Vagina (tissue), 2 donors: ENCODE data around the gene XPO5. TPM values are rescaled to one million over a fixed set of nuclear protein-coding genes. Genes with fewer than 3 reads are reported as not detected.

Source experiments
- DNase-seq, 2 donors: peaks; one replicate each; pipeline ENCODE4 v3.0.0-alpha.2; 2017; ENCODE audit errors: extremely low spot score in 2 of 2
- H3K27ac ChIP-seq: fragments of 200-600 bp; sonication (generic); one replicate; pipeline ENCODE4 v1.5.1; 2019
- H3K27me3 ChIP-seq: fragments of 200-600 bp; sonication (generic); one replicate; pipeline ENCODE4 v1.5.1; 2019
- H3K36me3 ChIP-seq, 2 donors: fragments of 200-600 bp; sonication (generic); one replicate each; pipeline ENCODE4 v1.5.1; 2017 to 2019
- H3K4me1 ChIP-seq: fragments of 200-600 bp; sonication (generic); one replicate; pipeline ENCODE4 v1.5.1; 2019
- H3K4me3 ChIP-seq, 2 donors: fragments of 200-600 bp; sonication (generic); 1 replicate in 1 of 2; 2 replicates in 1 of 2; pipeline ENCODE4 v1.5.1; 2016 to 2019
- H3K9me3 ChIP-seq: fragments of 200-600 bp; sonication (generic); one replicate; pipeline ENCODE4 v1.5.1; 2019
- CTCF ChIP-seq, 3 experiments: fragments of 450-650 bp in 2 of 3; fragments of 200-600 bp in 1 of 3; sonication (generic) in 1 of 3; IDR thresholded peaks; one replicate each; pipeline ENCODE4 v1.5.1; 2017 to 2019; ENCODE audit warnings: antibody characterized with exemption in 3 of 3, mild to moderate bottlenecking in 2 of 3, moderate library complexity in 2 of 3
- POLR2A ChIP-seq, 2 donors: fragments of 450-650 bp; IDR thresholded peaks; one replicate each; pipeline ENCODE4 v1.6.1; 2017; ENCODE audit warnings: antibody characterized with exemption in 2 of 2, mild to moderate bottlenecking in 2 of 2, moderate library complexity in 2 of 2
- POLR2AphosphoS5 ChIP-seq, 2 donors: sonication (generic); formaldehyde crosslinking; IDR thresholded peaks; one replicate each; pipeline ENCODE4 v1.9.0; 2017; ENCODE audit warnings: antibody characterized with exemption in 2 of 2, mild to moderate bottlenecking in 2 of 2, low read depth in 1 of 2; ENCODE audit not compliant: insufficient read depth in 1 of 2
- intact Hi-C: fragments of 100-400 bp; cut with DNase I; formaldehyde crosslinking; loops from one replicate; pipeline ENCODE4 v1.15.1; 2023
- total RNA-seq: library from RNA; depleted of rRNA; stranded (reverse); fragments of >200 nt; gene quantifications from one replicate; pipeline ENCODE4 v1.2.3, GENCODE V29; 2016

XPO5 gene
- total RNA-seq, 1 donor from 2014 or later, result 24.3 TPM

DNA sequence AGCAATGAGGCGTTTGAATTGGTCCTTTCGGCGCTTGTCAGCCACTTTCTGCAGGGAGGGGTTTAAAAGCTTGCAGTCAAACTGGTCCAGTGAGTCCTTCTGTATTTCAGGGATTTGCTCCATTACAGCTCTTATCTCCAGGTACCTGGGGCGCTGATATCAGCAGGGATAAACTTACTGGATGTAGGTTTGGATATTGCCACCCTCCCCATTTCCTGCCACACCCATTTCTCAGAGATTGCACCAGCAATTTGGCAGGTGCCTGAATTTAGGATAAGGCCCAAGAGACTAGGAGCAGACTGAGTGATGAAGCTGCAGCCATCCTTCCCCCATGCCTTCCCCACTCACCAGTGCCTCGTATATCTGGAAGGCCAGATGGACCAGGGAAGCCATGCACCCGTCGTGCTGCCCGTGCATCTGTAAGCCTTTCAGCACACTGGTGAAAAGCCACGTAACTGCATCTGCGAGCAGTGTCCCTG is 51.3 kb downstream of the XPO5 start:
- no peaks in the 10 kb centered on the region for H3K4me1 ChIP-seq
- H3K9me3 ChIP-seq, result no peaks in the 10 kb centered on the region
- H3K27me3 ChIP-seq, result no peaks in the 10 kb centered on the region
- H3K4me3 ChIP-seq, result no peak overlapping the region
- TF ChIP-seq CTCF (IDR thresholded peaks at IDR 0.05) (no peak), POLR2A (IDR thresholded peaks at IDR 0.05) (no peak), POLR2AphosphoS5 (IDR thresholded peaks at IDR 0.05; ENCODE audit: insufficient read depth in 1 of 2, low read depth in 1 of 2) (no peak)
- no peak overlapping the region for H3K27ac ChIP-seq
- intact Hi-C loops, result no loop called here
- H3K36me3 ChIP-seq, result peaks cover 0 to 94% of the 10 kb centered on the region in 2 donors
- DNase-seq, result no peak

- H3K4me1 ChIP-seq, result peaks cover 11% of the 10 kb centered on the region
- H3K4me3 ChIP-seq, result no peak overlapping the region
- H3K36me3 ChIP-seq, result peaks cover 0 to 88% of the 10 kb centered on the region in 2 donors
- H3K9me3 ChIP-seq, result no peaks in the 10 kb centered on the region
- no peak for TF ChIP-seq POLR2A (IDR thresholded peaks at IDR 0.05)
- no peak for TF ChIP-seq POLR2AphosphoS5 (IDR thresholded peaks at IDR 0.05; ENCODE audit: insufficient read depth in 1 of 2, low read depth in 1 of 2)
- TF ChIP-seq CTCF (IDR thresholded peaks at IDR 0.05), result no peak
- no peak overlapping the region for H3K27ac ChIP-seq
- intact Hi-C loops, result no loop called here
- no peaks in the 10 kb centered on the region for H3K27me3 ChIP-seq
- DNase-seq, result no peak
These were observed 52.6 kb downstream of the XPO5 start for GRCh38 chr6:43523284-43523683.

- H3K27ac ChIP-seq, result no peak overlapping the region
- DNase-seq, result no peak
- TF ChIP-seq CTCF (IDR thresholded peaks at IDR 0.05) (no peak), POLR2A (IDR thresholded peaks at IDR 0.05) (no peak)
- H3K9me3 ChIP-seq, result no peaks in the 10 kb centered on the region
- peaks cover 17% of the 10 kb centered on the region for H3K4me1 ChIP-seq
- no peak overlapping the region for H3K4me3 ChIP-seq
- H3K27me3 ChIP-seq, result no peaks in the 10 kb centered on the region
- peaks cover 0 to 83% of the 10 kb centered on the region in 2 donors for H3K36me3 ChIP-seq
- intact Hi-C loops, result no loop called here
These were observed 53.1 kb downstream of the XPO5 start for GRCh38 chr6:43522547-43523261.

DNA sequence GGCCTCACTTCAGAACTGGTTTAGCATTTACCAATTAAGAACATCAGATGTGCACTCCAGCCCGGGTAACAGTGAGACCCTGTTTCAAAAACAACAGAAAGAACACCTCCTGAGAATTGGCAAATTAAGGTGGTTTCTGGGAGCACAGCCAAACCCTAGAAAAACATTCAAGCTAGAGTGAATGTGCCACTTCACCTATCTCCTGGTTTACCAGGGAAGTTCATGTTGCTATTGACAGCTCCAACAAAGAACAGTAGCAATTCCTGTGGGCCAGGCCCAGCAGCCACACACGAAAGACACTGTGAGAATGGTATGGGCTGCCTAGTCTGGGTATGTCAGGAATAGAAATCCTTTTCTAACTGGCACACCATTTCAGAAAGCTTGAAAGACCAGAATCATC is 54.0 kb downstream of the XPO5 start:
- no peak for TF ChIP-seq CTCF (IDR thresholded peaks at IDR 0.05)
- TF ChIP-seq POLR2AphosphoS5 (IDR thresholded peaks at IDR 0.05; ENCODE audit: insufficient read depth in 1 of 2, low read depth in 1 of 2), result no peak
- no peak for TF ChIP-seq POLR2A (IDR thresholded peaks at IDR 0.05)
- intact Hi-C loops, result no loop called here
- H3K4me3 ChIP-seq, result no peak overlapping the region
- H3K36me3 ChIP-seq, result peaks cover 0 to 76% of the 10 kb centered on the region in 2 donors
- no peak overlapping the region for H3K27ac ChIP-seq
- no peak for DNase-seq
- H3K27me3 ChIP-seq, result no peaks in the 10 kb centered on the region
- peaks cover 20% of the 10 kb centered on the region for H3K4me1 ChIP-seq
- no peaks in the 10 kb centered on the region for H3K9me3 ChIP-seq

GRCh38 chr6:43520097-43520496 is 55.7 kb downstream of the XPO5 start:
- no peak for DNase-seq
- Histone ChIP-seq H3K4me3 (no peak overlapping the region), H3K4me1 (peaks cover 33% of the 10 kb centered on the region), H3K36me3 (peaks cover 0 to 60% of the 10 kb centered on the region in 2 donors), H3K9me3 (no peaks in the 10 kb centered on the region), H3K27ac (no peak overlapping the region), H3K27me3 (no peaks in the 10 kb centered on the region)
- intact Hi-C loops, result no loop called here
- no peak for TF ChIP-seq CTCF (IDR thresholded peaks at IDR 0.05)
- no peak for TF ChIP-seq POLR2AphosphoS5 (IDR thresholded peaks at IDR 0.05; ENCODE audit: insufficient read depth in 1 of 2, low read depth in 1 of 2)
- no peak for TF ChIP-seq POLR2A (IDR thresholded peaks at IDR 0.05)
